K562 (cell line): ENCODE data around the gene MORF4L1. TPM values are rescaled to one million over a fixed set of nuclear protein-coding genes. Genes with fewer than 3 reads are reported as not detected.

Experiments
- ERF ChIP-seq: fragments of 450-650 bp; formaldehyde crosslinking; IDR thresholded peaks from 2 replicates; pipeline ENCODE4 v1.4.0; 2020; ENCODE audit warnings: mild to moderate bottlenecking, mixed read lengths
- IFI16 ChIP-seq: fragments of 250-450 bp; sonication (Bioruptor Pico); IDR thresholded peaks from 2 replicates; pipeline ENCODE4 v2.1.2; 2022; ENCODE audit warnings: mild to moderate bottlenecking, inconsistent platforms
- IRF2 ChIP-seq: sonication (generic); formaldehyde crosslinking; IDR thresholded peaks from 2 replicates; pipeline ENCODE4 v1.8.1; 2022; ENCODE audit warnings: mild to moderate bottlenecking, missing genetic modification reagents
- MAFK ChIP-seq: IDR thresholded peaks from 2 replicates; pipeline ENCODE4 v1.6.1; 2011; ENCODE audit warnings: low read length, improper control_type of control experiment
- NEUROD1 ChIP-seq: fragments of 150-350 bp; IDR thresholded peaks from 2 replicates; pipeline ENCODE4 v1.6.1; 2014; ENCODE audit warnings: borderline replicate concordance, low read length, low read depth; ENCODE audit not compliant: partially characterized antibody
- PHTF2 ChIP-seq: fragments of 250-450 bp; sonication (Bioruptor Pico); IDR thresholded peaks from 2 replicates; pipeline ENCODE4 v1.5.0; 2021; ENCODE audit warnings: mild to moderate bottlenecking
- PRMT5 ChIP-seq: sonication (generic); formaldehyde crosslinking; IDR thresholded peaks from 2 replicates; pipeline ENCODE4 v1.5.0; 2020; ENCODE audit warnings: missing genetic modification reagents
- PRPF4 ChIP-seq: fragments of 200-400 bp; formaldehyde crosslinking; IDR thresholded peaks from one replicate; pipeline ENCODE4 v1.6.1; 2017; ENCODE audit warnings: low read length, low read depth, mild to moderate bottlenecking; ENCODE audit not compliant: insufficient read depth, poor library complexity, severe bottlenecking
- RBFOX2 ChIP-seq: fragments of 200-400 bp; formaldehyde crosslinking; IDR thresholded peaks from 2 replicates; pipeline ENCODE4 v1.6.1; 2017; ENCODE audit warnings: low read depth, mild to moderate bottlenecking, low read length, moderate library complexity
- RCOR1 ChIP-seq, 2 experiments: IDR thresholded peaks; 2 replicates each; pipeline ENCODE4 v1.6.1; 2012; ENCODE audit warnings: low read depth in 2 of 2, low read length in 2 of 2, borderline replicate concordance in 1 of 2, improper control_type of control experiment in 1 of 2
- RFX1 ChIP-seq: fragments of 450-650 bp; IDR thresholded peaks from 2 replicates; pipeline ENCODE4 v1.6.1; 2016; ENCODE audit warnings: mild to moderate bottlenecking, moderate library complexity
- SUPT5H ChIP-seq: fragments of 450-650 bp; IDR thresholded peaks from 2 replicates; pipeline ENCODE4 v1.6.1; 2016
- ZNF143 ChIP-seq: sonication (generic); formaldehyde crosslinking; IDR thresholded peaks from 2 replicates; pipeline ENCODE4 v1.9.0; 2022; ENCODE audit warnings: mild to moderate bottlenecking, missing genetic modification reagents
- ZNF707 ChIP-seq: fragments of 250-450 bp; sonication (Bioruptor Pico); conservative IDR thresholded peaks from 2 replicates; pipeline ENCODE4 v1.8.0; 2022; ENCODE audit warnings: inconsistent platforms, mild to moderate bottlenecking, moderate library complexity
- polyA plus RNA-seq, 8 experiments: library from polyadenylated mRNA; depleted of rRNA in 4 of 8; stranded (reverse) in 5 of 8; unstranded in 3 of 8; fragments of >200 nt; fragmentation: Nextera tagmentation in 2 of 8; fragmentation: Illumina TruSeq in 1 of 8; extraction: Ambion mirVana in 2 of 8; extraction: Trizol in 1 of 8; gene quantifications; 2 replicates each; pipeline versions ENCODE4 v1.2.1 to v1.2.3, GENCODE V29; 2011 to 2014; ENCODE audit warnings: inconsistent platforms in 1 of 8, missing spikeins in 1 of 8
- total RNA-seq, 7 experiments: library from RNA; depleted of rRNA in 6 of 7; stranded (reverse); fragments of >200 nt in 6 of 7; fragmentation: Illumina TruSeq in 2 of 7; extraction: Trizol in 2 of 7; gene quantifications; 2 replicates each; pipeline versions ENCODE4 v1.2.1 to v1.2.3, GENCODE V29; 2011 to 2021; ENCODE audit warnings: low replicate concordance in 1 of 7
- TF ChIP-seq, protein P1 (sequence below): fragments of 450-650 bp; formaldehyde crosslinking; IDR thresholded peaks from 2 replicates; pipeline ENCODE4 v1.4.0; 2020; ENCODE audit warnings: mild to moderate bottlenecking
- TF ChIP-seq, protein P2 (sequence below): fragments of 250-450 bp; sonication (Bioruptor Pico); IDR thresholded peaks from 2 replicates; pipeline ENCODE4 v1.8.0; 2021; ENCODE audit warnings: mild to moderate bottlenecking, moderate library complexity
- TF ChIP-seq, protein P3 (sequence below): sonication (generic); formaldehyde crosslinking; IDR thresholded peaks from 2 replicates; pipeline ENCODE4 v1.8.1; 2023; ENCODE audit warnings: mild to moderate bottlenecking, missing genetic modification reagents
- TF ChIP-seq, protein P4 (sequence below): fragments of 250-450 bp; sonication (Bioruptor Pico); IDR thresholded peaks from 2 replicates; pipeline ENCODE4 v1.5.0; 2021

Gene MORF4L1
- total and polyA plus RNA-seq, 9 of the 15 experiments (the other 6 are each of a cell fraction or from before 2014, with no cell fraction given) = 127 to 615 (median 281) TPM

DNA sequence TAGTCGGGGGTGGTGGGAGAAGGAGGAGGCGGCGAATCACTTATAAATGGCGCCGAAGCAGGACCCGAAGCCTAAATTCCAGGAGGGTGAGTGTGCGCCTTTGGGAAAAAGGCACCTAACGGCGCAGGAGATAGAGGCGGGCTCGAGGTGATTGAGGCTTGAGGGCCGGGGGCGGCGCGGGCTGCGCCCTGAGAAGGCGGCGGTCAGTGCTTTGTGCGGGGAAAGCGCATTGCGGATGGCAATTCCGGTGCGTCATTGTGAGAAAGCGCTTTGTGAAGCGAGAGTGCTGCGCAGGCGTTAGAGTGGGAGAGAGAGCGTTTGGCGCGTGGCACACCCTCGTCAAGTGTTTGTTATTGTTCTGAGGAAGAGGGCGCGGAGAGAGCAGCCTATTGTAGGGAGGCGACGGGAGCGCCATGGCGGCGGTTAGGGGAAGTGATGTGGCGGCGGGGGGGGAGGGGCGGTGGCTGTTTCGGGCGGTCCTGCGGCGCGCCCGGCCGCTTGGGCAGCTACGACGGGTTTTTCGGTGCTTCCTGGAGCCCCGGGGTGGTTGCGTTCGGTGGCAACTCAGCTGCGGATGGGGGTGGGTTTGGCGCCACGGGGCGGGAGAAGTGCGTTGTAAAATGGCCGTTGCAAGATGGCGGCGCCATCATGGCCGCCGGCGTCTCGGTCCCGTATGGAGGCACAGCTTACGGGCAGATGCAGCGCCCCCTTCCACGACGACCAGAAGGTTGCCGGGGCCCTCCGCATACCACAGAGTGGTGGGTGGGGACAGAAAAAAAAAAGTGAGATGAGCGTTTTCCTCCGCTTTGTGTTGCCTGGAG is 492 bp downstream of the MORF4L1 start (continued):
- TF ChIP-seq, protein P1, sequence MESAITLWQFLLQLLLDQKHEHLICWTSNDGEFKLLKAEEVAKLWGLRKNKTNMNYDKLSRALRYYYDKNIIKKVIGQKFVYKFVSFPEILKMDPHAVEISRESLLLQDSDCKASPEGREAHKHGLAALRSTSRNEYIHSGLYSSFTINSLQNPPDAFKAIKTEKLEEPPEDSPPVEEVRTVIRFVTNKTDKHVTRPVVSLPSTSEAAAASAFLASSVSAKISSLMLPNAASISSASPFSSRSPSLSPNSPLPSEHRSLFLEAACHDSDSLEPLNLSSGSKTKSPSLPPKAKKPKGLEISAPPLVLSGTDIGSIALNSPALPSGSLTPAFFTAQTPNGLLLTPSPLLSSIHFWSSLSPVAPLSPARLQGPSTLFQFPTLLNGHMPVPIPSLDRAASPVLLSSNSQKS = no peak
- TF ChIP-seq ZNF143 (CRISPR knock-in tag) (no peak), PHTF2 (CRISPR knock-in tag) (no peak), RBFOX2 (peak; percentile 96), SUPT5H (peak; percentile 92), RCOR1 (IDR thresholded peaks at IDR 0.05; ENCODE audit: borderline replicate concordance in 1 of 2, low read depth in 2 of 2, low read length in 2 of 2) (no peak; a peak in 1 of 4 replicates), IRF2 (CRISPR knock-in tag) (no peak), ERF (CRISPR knock-in tag) (no peak), MAFK (no peak; the same call in 1 of the 2 replicates), PRMT5 (no peak), NEUROD1 (peak; percentile 59), IFI16 (CRISPR knock-in tag) (no peak), PRPF4 (peak; percentile 90), RFX1 (no peak), ZNF707 (CRISPR knock-in tag) (no peak)
- TF ChIP-seq, protein P2, sequence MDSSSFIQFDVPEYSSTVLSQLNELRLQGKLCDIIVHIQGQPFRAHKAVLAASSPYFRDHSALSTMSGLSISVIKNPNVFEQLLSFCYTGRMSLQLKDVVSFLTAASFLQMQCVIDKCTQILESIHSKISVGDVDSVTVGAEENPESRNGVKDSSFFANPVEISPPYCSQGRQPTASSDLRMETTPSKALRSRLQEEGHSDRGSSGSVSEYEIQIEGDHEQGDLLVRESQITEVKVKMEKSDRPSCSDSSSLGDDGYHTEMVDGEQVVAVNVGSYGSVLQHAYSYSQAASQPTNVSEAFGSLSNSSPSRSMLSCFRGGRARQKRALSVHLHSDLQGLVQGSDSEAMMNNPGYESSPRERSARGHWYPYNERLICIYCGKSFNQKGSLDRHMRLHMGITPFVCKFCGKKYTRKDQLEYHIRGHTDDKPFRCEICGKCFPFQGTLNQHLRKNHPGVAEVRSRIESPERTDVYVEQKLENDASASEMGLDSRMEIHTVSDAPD = no peak
- TF ChIP-seq, protein P3, sequence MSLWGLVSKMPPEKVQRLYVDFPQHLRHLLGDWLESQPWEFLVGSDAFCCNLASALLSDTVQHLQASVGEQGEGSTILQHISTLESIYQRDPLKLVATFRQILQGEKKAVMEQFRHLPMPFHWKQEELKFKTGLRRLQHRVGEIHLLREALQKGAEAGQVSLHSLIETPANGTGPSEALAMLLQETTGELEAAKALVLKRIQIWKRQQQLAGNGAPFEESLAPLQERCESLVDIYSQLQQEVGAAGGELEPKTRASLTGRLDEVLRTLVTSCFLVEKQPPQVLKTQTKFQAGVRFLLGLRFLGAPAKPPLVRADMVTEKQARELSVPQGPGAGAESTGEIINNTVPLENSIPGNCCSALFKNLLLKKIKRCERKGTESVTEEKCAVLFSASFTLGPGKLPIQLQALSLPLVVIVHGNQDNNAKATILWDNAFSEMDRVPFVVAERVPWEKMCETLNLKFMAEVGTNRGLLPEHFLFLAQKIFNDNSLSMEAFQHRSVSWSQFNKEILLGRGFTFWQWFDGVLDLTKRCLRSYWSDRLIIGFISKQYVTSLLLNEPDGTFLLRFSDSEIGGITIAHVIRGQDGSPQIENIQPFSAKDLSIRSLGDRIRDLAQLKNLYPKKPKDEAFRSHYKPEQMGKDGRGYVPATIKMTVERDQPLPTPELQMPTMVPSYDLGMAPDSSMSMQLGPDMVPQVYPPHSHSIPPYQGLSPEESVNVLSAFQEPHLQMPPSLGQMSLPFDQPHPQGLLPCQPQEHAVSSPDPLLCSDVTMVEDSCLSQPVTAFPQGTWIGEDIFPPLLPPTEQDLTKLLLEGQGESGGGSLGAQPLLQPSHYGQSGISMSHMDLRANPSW (CRISPR knock-in tag) = no peak
- TF ChIP-seq, protein P4, sequence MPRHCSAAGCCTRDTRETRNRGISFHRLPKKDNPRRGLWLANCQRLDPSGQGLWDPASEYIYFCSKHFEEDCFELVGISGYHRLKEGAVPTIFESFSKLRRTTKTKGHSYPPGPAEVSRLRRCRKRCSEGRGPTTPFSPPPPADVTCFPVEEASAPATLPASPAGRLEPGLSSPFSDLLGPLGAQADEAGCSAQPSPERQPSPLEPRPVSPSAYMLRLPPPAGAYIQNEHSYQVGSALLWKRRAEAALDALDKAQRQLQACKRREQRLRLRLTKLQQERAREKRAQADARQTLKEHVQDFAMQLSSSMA (CRISPR knock-in tag) = peak; percentile 67; the same call in 1 of the 2 replicates
